OCI-LY1 (cell line): ENCODE results near the gene DAAM2.

Source experiments
- H2AFZ ChIP-seq: fragments of 200-600 bp; sonication (generic), shearing (Covaris generic); 2 replicates; pipeline ENCODE4 v1.6.0; 2014; ENCODE audit warnings: antibody characterized with exemption, mild to moderate bottlenecking, low read length
- H3F3A ChIP-seq: fragments of 200-600 bp; sonication (generic), shearing (Covaris generic); 2 replicates; pipeline ENCODE4 v1.6.0; 2014; ENCODE audit warnings: mild to moderate bottlenecking, antibody characterized with exemption, low read length, moderate library complexity; ENCODE audit not compliant: insufficient read depth
- H3K27ac ChIP-seq: fragments of 200-600 bp; sonication (generic); 2 replicates; pipeline ENCODE4 v1.5.1; 2014; ENCODE audit warnings: low read length, mixed run types, mild to moderate bottlenecking, low read depth; ENCODE audit not compliant: poor library complexity, severe bottlenecking
- H3K27me3 ChIP-seq: fragments of 200-600 bp; sonication (generic); 2 replicates; pipeline ENCODE4 v1.6.0; 2014; ENCODE audit warnings: antibody characterized with exemption, mild to moderate bottlenecking, low read length, moderate library complexity; ENCODE audit not compliant: insufficient read depth
- H3K36me3 ChIP-seq: fragments of 200-600 bp; sonication (generic); 2 replicates; pipeline ENCODE4 v1.6.1; 2014; ENCODE audit warnings: mild to moderate bottlenecking, antibody characterized with exemption, low read length, moderate library complexity, mixed read lengths; ENCODE audit not compliant: insufficient read depth
- H3K4me1 ChIP-seq: fragments of 200-600 bp; sonication (generic); 2 replicates; pipeline ENCODE4 v1.5.1; 2014; ENCODE audit warnings: mild to moderate bottlenecking, low read length, moderate library complexity; ENCODE audit not compliant: insufficient read depth, severe bottlenecking
- H3K4me2 ChIP-seq: fragments of 200-600 bp; sonication (generic), shearing (Covaris generic); 2 replicates; pipeline ENCODE4 v1.6.1; 2014; ENCODE audit warnings: low read length
- H3K4me3 ChIP-seq: fragments of 200-600 bp; sonication (generic); 2 replicates; pipeline ENCODE4 v1.5.1; 2014; ENCODE audit warnings: low read length, low read depth, mild to moderate bottlenecking, mixed read lengths; ENCODE audit not compliant: poor library complexity, severe bottlenecking
- H3K79me2 ChIP-seq: fragments of 200-600 bp; shearing (Covaris generic); 2 replicates; pipeline ENCODE4 v1.6.1; 2016; ENCODE audit warnings: mixed run types, low read length, mixed read lengths; ENCODE audit not compliant: insufficient read depth
- H3K9ac ChIP-seq: fragments of 200-600 bp; sonication (generic), shearing (Covaris generic); 2 replicates; pipeline ENCODE4 v1.6.1; 2014; ENCODE audit warnings: mild to moderate bottlenecking, low read length, mixed read lengths
- H3K9me2 ChIP-seq: fragments of 200-600 bp; sonication (generic), shearing (Covaris generic); 2 replicates; pipeline ENCODE4 v1.6.1; 2014; ENCODE audit warnings: low read depth, mild to moderate bottlenecking, low read length, mixed read lengths
- H3K9me3 ChIP-seq: fragments of 200-600 bp; shearing (Covaris generic); 2 replicates; pipeline ENCODE4 v1.6.1; 2014; ENCODE audit warnings: low read length, mixed read lengths
- H4K20me1 ChIP-seq: fragments of 200-600 bp; sonication (generic), shearing (Covaris generic); 2 replicates; pipeline ENCODE4 v1.6.0; 2016; ENCODE audit warnings: mild to moderate bottlenecking, low read length; ENCODE audit not compliant: insufficient read depth
- CTCF ChIP-seq: fragments of 200-600 bp; sonication (generic), shearing (Covaris generic); IDR thresholded peaks from 2 replicates; pipeline ENCODE4 v1.5.1; 2017; ENCODE audit warnings: mild to moderate bottlenecking, antibody characterized with exemption, low read length, moderate library complexity, mixed read lengths
- EZH2 ChIP-seq: fragments of 200-600 bp; sonication (generic), shearing (Covaris generic); IDR thresholded peaks from 2 replicates; pipeline ENCODE4 v1.8.0; 2017; ENCODE audit warnings: borderline replicate concordance, mixed run types, mild to moderate bottlenecking, antibody characterized with exemption, low read length, moderate library complexity, mixed read lengths

The DAAM2 gene

DNA sequence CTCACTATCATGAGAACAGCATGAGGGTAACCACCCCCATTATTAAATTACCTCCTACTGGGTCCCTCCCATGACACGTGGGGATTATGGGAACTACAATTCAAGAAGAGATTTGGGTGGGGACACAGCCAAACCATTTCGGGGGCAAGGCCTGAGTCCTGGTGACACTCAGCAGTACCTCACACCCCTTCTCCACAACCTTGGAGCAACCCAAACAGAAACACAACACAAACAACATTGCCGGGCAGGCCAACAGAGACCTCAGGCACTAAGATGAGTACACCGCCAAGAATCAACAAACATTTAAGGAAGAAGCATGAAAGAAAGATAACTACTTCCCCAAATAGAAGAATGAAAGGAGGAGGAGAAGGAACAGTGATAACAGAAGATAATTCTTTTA lies 125.2 kb downstream of the DAAM2 start:
- Histone ChIP-seq H3K4me2 (no peak overlapping the region), H2AFZ (no peak overlapping the region), H3K9me3 (no peaks in the 10 kb centered on the region), H3K79me2 (no peaks in the 10 kb centered on the region), H3K9ac (no peak overlapping the region), H3F3A (no peaks in the 10 kb centered on the region), H3K36me3 (no peaks in the 10 kb centered on the region), H3K27ac (no peak overlapping the region), H4K20me1 (no peaks in the 10 kb centered on the region), H3K27me3 (no peaks in the 10 kb centered on the region), H3K4me3 (no peak overlapping the region), H3K4me1 (no peaks in the 10 kb centered on the region), H3K9me2 (no peaks in the 10 kb centered on the region)
- TF ChIP-seq EZH2 (no peak), CTCF (no peak)

DNA sequence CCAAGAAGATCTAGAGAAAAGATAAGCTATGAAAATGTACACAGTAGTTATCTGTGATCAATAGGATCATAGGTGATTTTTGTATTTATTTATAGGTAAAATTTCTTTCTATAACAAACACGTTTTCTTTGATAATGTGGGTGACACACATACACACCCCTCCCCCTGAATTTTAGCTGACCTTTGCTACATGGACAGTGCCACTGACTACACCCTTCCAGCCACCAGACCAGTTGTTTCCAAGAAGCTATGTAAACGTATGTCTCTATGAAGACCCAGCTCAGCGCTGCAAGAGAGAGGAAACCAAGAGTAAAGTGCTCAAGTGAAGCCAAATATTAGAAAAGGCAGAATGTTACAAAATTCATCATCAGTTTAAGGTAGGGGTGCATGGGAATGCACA lies 125.8 kb downstream of the DAAM2 start:
- no peaks in the 10 kb centered on the region for H3F3A ChIP-seq
- H4K20me1 ChIP-seq, result no peaks in the 10 kb centered on the region
- H3K4me1 ChIP-seq, result no peaks in the 10 kb centered on the region
- no peaks in the 10 kb centered on the region for H3K79me2 ChIP-seq
- no peak overlapping the region for H3K4me3 ChIP-seq
- H2AFZ ChIP-seq, result no peak overlapping the region
- no peak for TF ChIP-seq EZH2
- TF ChIP-seq CTCF, result no peak
- H3K36me3 ChIP-seq, result no peaks in the 10 kb centered on the region
- no peak overlapping the region for H3K4me2 ChIP-seq
- H3K27me3 ChIP-seq, result no peaks in the 10 kb centered on the region
- H3K9me2 ChIP-seq, result no peaks in the 10 kb centered on the region
- no peak overlapping the region for H3K9ac ChIP-seq
- H3K9me3 ChIP-seq, result no peaks in the 10 kb centered on the region
- H3K27ac ChIP-seq, result no peak overlapping the region

DNA sequence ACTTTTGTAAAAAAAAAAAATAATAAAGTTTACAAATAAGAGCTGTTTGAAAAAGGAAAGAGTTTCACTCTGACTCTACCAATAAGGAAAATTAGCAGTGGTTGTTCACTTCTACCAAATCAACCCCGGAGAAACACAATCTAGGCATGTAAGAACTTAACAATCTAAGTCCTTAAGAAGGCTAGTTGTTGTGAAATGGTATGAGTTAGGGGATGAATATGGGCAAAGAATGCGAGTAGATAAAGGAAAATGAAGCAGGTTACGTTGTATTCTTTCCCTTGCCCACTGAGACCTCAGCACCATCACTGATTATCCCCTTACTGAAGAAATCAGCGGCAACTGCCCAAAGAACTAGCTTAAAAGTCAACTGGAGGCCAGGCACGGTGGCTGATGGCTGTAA lies 126.7 kb downstream of the DAAM2 start:
- TF ChIP-seq EZH2, result no peak
- no peak for TF ChIP-seq CTCF
- Histone ChIP-seq H3K9ac (no peak overlapping the region), H3K4me3 (no peak overlapping the region), H3K36me3 (no peaks in the 10 kb centered on the region), H3K27ac (no peak overlapping the region), H3K79me2 (no peaks in the 10 kb centered on the region), H3K4me1 (no peaks in the 10 kb centered on the region), H3K4me2 (no peak overlapping the region), H4K20me1 (no peaks in the 10 kb centered on the region), H2AFZ (no peak overlapping the region), H3F3A (no peaks in the 10 kb centered on the region), H3K9me2 (no peaks in the 10 kb centered on the region), H3K9me3 (no peaks in the 10 kb centered on the region), H3K27me3 (no peaks in the 10 kb centered on the region)
